Tibial nerve (tissue), 4 donors: ENCODE results near the gene BLOC1S4. TPM values are rescaled to one million over a fixed set of nuclear protein-coding genes. Genes with fewer than 3 reads are reported as not detected.

Source experiments
- DNase-seq, 2 donors: peaks; one replicate each; pipeline ENCODE4 v3.0.0-alpha.2; 2019; ENCODE audit warnings: low spot score in 2 of 2
- H3K27ac ChIP-seq, 4 donors: fragments of 200-600 bp; sonication (generic) in 3 of 4; one replicate each; pipeline ENCODE4 v1.5.1; 2017 to 2019; ENCODE audit warnings: mild to moderate bottlenecking in 1 of 4
- H3K27me3 ChIP-seq, 2 donors: fragments of 200-600 bp; sonication (generic) in 1 of 2; one replicate each; pipeline versions ENCODE4 v1.5.1 to v1.6.0; 2017 to 2019
- H3K36me3 ChIP-seq, 3 donors: fragments of 200-600 bp; sonication (generic); one replicate each; pipeline ENCODE4 v1.5.1; 2018 to 2019
- H3K4me1 ChIP-seq, 4 donors: fragments of 200-600 bp; sonication (generic) in 3 of 4; one replicate each; pipeline ENCODE4 v1.5.1; 2017 to 2019
- H3K4me3 ChIP-seq, 4 donors: fragments of 200-600 bp; sonication (generic) in 3 of 4; one replicate each; pipeline ENCODE4 v1.5.1; 2017 to 2019; ENCODE audit warnings: mild to moderate bottlenecking in 1 of 4, moderate library complexity in 1 of 4
- H3K9me3 ChIP-seq, 4 donors: fragments of 200-600 bp; sonication (generic) in 3 of 4; one replicate each; pipeline ENCODE4 v1.5.1; 2017 to 2019
- EP300 ChIP-seq, 2 donors: sonication (generic); formaldehyde crosslinking; IDR thresholded peaks; one replicate each; pipeline ENCODE4 v1.6.1; 2017; ENCODE audit warnings: antibody characterized with exemption in 2 of 2, mild to moderate bottlenecking in 1 of 2
- POLR2A ChIP-seq, 2 donors: fragments of 450-650 bp; IDR thresholded peaks; one replicate each; pipeline ENCODE4 v1.6.1; 2017; ENCODE audit warnings: antibody characterized with exemption in 2 of 2, mild to moderate bottlenecking in 2 of 2, moderate library complexity in 2 of 2
- WGBS, 2 donors: methylation state at CpG; one replicate each; pipeline ENCODE4 v1.1.5; 2018; 5-methylcytosine and 5-hydroxymethylcytosine counted together
- total RNA-seq, 4 donors: library from RNA; depleted of rRNA; stranded (reverse); fragments of >200 nt; gene quantifications; one replicate each; pipeline ENCODE4 v1.1.0, GENCODE V29; 2016
- TF ChIP-seq, protein P1 (sequence below), 5 experiments: fragments of 200-600 bp in 3 of 5; fragments of 450-650 bp in 2 of 5; sonication (generic) in 3 of 5; IDR thresholded peaks; one replicate each; pipeline ENCODE4 v1.5.1; 2016 to 2019; ENCODE audit warnings: antibody characterized with exemption in 5 of 5, mild to moderate bottlenecking in 3 of 5, moderate library complexity in 2 of 5

The BLOC1S4 gene
- total RNA-seq, 4 donors from 2014 or later = 18.0 to 32.8 (median 28.3) TPM

DNA sequence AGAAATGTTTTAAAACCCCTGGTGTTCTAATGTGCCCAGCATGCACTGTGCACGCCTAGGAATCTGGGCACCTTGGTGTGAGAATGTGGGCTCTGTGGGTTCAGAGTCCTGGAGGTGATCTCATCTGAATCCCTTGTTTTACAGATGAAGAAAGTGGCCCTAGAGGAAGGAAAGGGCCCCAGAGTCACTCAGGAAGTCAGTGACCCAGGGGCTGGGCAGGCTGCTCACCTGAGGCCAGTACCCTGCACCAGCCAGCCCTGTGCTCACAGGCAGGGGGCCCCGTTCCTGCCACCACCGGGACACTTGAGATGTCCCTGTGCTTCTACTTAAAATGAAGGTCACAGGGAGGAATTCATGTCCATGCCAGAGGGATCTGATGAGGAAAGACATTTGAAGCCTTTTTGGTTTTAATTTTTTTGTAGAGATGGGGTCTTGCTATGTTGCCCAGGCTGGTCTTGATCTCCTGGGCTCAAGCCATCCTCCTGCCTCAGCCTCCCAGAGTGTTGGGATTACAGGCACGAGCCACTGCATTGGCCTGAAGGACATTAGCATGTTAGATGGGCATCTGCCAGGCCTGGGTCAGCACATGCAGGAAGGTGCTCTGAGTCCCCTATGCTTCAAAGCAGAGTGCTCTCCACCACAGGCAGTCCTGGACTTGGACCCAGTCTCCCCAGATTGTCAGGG lies 29.7 kb upstream of the BLOC1S4 start:
- H3K27ac ChIP-seq = no peak overlapping the region
- no peaks in the 10 kb centered on the region for H3K9me3 ChIP-seq
- WGBS, 2 donors = 76 to 79% methylated on average over 4 of the region's 4 CpGs
- DNase-seq = no peak
- H3K4me1 ChIP-seq = peaks cover 0 to 23% (median 10%) of the 10 kb centered on the region in 4 donors
- H3K36me3 ChIP-seq = peaks cover 0 to 2% (median 0%) of the 10 kb centered on the region in 3 donors
- no peak for TF ChIP-seq EP300 (IDR thresholded peaks at IDR 0.05)
- H3K4me3 ChIP-seq = no peak overlapping the region
- no peaks in the 10 kb centered on the region for H3K27me3 ChIP-seq

DNA sequence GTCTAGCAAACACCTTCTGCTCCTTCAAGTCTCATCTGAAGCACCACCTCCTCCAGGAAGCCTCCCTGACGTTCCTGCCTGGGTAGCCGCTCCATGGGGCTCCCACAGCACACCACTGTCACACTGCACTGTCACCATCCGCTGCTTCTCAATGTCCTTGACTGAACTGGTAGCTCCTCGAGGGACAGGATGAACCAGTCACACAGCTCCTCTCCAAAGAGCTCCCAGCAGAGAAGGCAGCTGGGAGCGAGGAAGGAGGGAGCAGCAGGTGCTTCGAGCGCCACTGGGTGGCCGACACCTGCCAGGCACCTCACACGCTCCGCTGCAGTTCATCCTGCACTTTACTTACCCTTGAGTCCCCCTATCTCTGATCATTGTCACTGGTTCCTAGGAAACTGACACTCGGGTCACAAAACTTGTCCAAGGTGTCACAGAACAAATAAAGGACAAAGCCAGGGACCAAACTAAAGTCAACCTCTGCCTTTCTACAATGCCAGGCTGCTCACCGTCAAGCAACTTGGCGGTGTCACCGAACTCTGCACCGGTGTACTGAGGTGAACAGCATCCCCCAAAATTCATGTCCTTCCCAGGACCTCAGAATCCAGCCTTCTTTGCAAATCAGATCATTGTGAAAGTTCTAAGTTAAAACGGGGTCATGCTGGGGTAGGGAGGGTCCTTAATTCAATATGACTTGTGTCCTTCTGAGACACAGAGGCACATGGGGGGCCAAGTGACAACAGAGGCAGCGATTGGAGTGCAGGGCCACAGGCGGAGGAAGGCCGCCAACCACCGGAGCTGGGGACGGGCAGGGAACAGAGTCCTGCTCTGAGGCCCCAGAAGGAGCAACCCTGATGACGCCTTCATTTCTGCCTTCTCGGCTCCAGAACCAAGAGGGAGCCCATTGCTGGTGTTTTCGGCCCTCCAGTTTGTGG lies 27.8 kb upstream of the BLOC1S4 start:
- Histone ChIP-seq H3K36me3 (no peaks in the 10 kb centered on the region), H3K4me1 (peaks cover 0 to 35% (median 18%) of the 10 kb centered on the region in 4 donors), H3K27ac (peak overlapping the region in 3 of 4 donors; percentile 47 to 81 (median 75)), H3K27me3 (no peaks in the 10 kb centered on the region), H3K9me3 (no peaks in the 10 kb centered on the region), H3K4me3 (peak overlapping the region in 1 of 4 donors; percentile 23)
- no peak for DNase-seq
- TF ChIP-seq EP300 (IDR thresholded peaks at IDR 0.05) (no peak), POLR2A (IDR thresholded peaks at IDR 0.05) (no peak)
- TF ChIP-seq, protein P1, sequence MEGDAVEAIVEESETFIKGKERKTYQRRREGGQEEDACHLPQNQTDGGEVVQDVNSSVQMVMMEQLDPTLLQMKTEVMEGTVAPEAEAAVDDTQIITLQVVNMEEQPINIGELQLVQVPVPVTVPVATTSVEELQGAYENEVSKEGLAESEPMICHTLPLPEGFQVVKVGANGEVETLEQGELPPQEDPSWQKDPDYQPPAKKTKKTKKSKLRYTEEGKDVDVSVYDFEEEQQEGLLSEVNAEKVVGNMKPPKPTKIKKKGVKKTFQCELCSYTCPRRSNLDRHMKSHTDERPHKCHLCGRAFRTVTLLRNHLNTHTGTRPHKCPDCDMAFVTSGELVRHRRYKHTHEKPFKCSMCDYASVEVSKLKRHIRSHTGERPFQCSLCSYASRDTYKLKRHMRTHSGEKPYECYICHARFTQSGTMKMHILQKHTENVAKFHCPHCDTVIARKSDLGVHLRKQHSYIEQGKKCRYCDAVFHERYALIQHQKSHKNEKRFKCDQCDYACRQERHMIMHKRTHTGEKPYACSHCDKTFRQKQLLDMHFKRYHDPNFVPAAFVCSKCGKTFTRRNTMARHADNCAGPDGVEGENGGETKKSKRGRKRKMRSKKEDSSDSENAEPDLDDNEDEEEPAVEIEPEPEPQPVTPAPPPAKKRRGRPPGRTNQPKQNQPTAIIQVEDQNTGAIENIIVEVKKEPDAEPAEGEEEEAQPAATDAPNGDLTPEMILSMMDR (IDR thresholded peaks at IDR 0.05) = no peak
- 73 to 82% methylated on average over 21 of the region's 24 CpGs for WGBS, 2 donors

DNA sequence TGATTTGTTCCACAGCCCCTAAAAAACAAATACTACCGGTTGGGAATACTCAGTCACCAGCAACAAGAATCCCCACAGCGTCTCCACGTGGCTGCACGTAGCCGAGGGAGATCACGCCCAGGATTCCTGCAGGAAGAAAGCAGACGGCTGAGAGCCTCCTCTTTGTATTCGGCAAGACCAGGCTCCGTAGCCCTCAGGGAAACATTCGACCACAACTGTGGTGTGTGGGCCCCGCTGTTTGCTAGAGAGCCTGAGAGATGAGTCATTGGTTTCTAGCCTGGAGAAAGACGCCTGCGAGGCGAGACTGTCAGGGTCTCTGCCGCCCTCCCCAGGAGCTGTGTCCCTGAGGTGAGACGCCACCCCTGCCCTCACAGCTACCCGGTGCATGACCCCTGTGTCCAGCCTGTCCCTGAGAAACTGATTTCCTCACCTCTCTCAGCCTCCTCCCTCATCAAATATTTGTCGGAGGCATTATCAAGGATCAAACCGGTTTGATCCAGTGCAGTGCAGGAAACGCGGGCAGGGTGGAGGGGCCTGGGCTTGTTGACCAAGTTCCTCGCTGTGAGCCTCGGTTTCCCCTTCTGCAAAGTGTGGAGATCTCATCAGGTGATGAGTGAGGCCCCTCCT lies 27.0 kb upstream of the BLOC1S4 start:
- Histone ChIP-seq H3K27me3 (no peaks in the 10 kb centered on the region), H3K27ac (peak overlapping the region; percentile 8 to 81 (median 61)), H3K4me1 (peaks cover 0 to 42% (median 21%) of the 10 kb centered on the region in 4 donors), H3K9me3 (no peaks in the 10 kb centered on the region), H3K4me3 (peak overlapping the region in 2 of 4 donors; percentile 10 to 23), H3K36me3 (no peaks in the 10 kb centered on the region)
- TF ChIP-seq, protein P1 (IDR thresholded peaks at IDR 0.05) = no peak
- TF ChIP-seq EP300 (IDR thresholded peaks at IDR 0.05) (no peak), POLR2A (IDR thresholded peaks at IDR 0.05) (no peak)
- WGBS, 2 donors = 15 to 20% methylated on average over 23 of the region's 23 CpGs
- DNase-seq = peak; percentile 37 to 48

DNA sequence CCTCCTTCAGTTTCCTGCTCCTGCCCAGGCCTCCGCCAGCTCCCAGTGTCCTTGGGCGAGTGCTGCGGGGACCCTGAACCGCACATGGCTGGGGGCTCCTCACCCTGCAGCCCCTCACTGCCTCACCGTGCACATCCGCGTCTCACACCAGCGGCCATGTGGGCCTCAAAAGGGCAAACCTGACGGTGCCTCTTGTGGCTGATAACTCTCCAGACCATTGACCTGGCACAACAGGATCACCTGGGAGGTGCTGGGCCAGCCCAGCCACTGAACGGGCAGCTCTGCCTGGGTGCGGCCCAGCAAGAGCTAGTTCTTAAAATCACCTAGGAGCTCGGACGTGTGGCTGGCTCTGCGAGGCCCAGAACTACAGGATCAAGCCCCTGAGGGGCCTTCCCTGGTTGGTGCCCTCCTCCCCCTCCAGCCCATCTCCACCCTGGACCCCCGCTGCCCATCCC lies 26.4 kb upstream of the BLOC1S4 start:
- Histone ChIP-seq H3K27ac (peak overlapping the region; percentile 8 to 81 (median 61)), H3K4me1 (peaks cover 0 to 47% (median 21%) of the 10 kb centered on the region in 4 donors), H3K9me3 (no peaks in the 10 kb centered on the region), H3K36me3 (no peaks in the 10 kb centered on the region), H3K27me3 (no peaks in the 10 kb centered on the region), H3K4me3 (peak overlapping the region in 1 of 4 donors; percentile 23)
- no peak for TF ChIP-seq POLR2A (IDR thresholded peaks at IDR 0.05)
- TF ChIP-seq, protein P1 (IDR thresholded peaks at IDR 0.05) = no peak
- TF ChIP-seq EP300 (IDR thresholded peaks at IDR 0.05) = no peak
- 83 to 98% methylated on average over 9 to 15 of the region's 15 CpGs for WGBS, 2 donors
- DNase-seq = no peak

DNA sequence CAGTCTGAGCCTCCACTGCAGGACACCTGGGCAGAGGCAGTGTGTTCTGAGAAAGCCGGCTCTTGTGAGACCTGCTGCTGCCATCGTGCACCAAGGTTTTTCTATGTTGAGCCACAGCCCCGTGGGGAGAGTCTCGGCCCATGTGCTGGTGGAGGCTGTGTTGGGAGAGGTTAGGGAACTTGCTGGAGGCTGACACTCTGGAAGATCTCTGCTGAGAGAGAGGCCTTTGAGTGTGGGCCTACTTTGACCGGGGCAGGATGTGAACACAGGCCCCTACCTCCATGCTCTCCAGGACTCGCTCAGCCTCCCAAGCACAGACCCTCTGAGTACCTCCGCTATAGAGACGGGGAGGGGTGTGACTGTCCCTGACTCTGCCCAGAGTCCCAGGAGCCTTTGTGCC lies 23.6 kb upstream of the BLOC1S4 start:
- H3K36me3 ChIP-seq = peaks cover 0 to 14% (median 0%) of the 10 kb centered on the region in 3 donors
- 40 to 47% methylated on average over 7 to 8 of the region's 8 CpGs for WGBS, 2 donors
- H3K4me1 ChIP-seq = peaks cover 0 to 51% (median 26%) of the 10 kb centered on the region in 4 donors
- no peak for DNase-seq
- H3K9me3 ChIP-seq = no peaks in the 10 kb centered on the region
- peak overlapping the region in 3 of 4 donors; percentile 13 to 84 (median 60) for H3K27ac ChIP-seq
- TF ChIP-seq, protein P1 (IDR thresholded peaks at IDR 0.05) = no peak
- TF ChIP-seq EP300 (IDR thresholded peaks at IDR 0.05) (no peak), POLR2A (IDR thresholded peaks at IDR 0.05) (no peak)
- no peaks in the 10 kb centered on the region for H3K27me3 ChIP-seq
- H3K4me3 ChIP-seq = no peak overlapping the region
